GM12878 (cell line): Measurements from ENCODE around the gene B3GAT1. TPM values are rescaled to one million over a fixed set of nuclear protein-coding genes. Genes with fewer than 3 reads are reported as not detected.

Experiments used
- ATAC-seq: fragments of 200-7000 bp; cut with Tn5 transposase; 3 replicates; pipeline ENCODE4 v1.9.1; 2020; ENCODE audit warnings: mild to moderate bottlenecking, moderate library complexity
- BruUV-seq: library from RNA; stranded (reverse); fragments of 400-500 nt; replicated peaks from 2 replicates; lab custom pipeline; 2021; lab: Mats Ljungman, UMichigan
- CTCF ChIA-PET: fragments of 300-600 bp; sonication (Branson Sonifier 250); formaldehyde crosslinking; extraction: SDS; loops from one replicate; lab custom pipeline; 2021; ENCODE audit warnings: inconsistent platforms; lab: Yijun Ruan, JAX
- POLR2A ChIA-PET: fragments of 350-600 bp; formaldehyde crosslinking; extraction: SDS; loops from one replicate; lab custom pipeline; 2021; ENCODE audit warnings: inconsistent platforms; lab: Charles Lee
- RAD21 ChIA-PET: fragments of 300-600 bp; sonication (Branson Sonifier 250); formaldehyde crosslinking; loops from one replicate; lab custom pipeline; 2023; ENCODE audit warnings: antibody characterized with exemption; ENCODE audit not compliant: unreplicated experiment; lab: Charles Lee
- SMC1A ChIA-PET: fragments of 300-600 bp; sonication (Branson Sonifier 250); formaldehyde crosslinking; loops from one replicate; lab custom pipeline; 2023; ENCODE audit not compliant: unreplicated experiment, uncharacterized antibody; lab: Charles Lee
- DNase-seq: peaks from one replicate; pipeline ENCODE4 v3.0.0-alpha.2; 2011; ENCODE audit warnings: low read depth, low spot score
- FAIRE-seq: peaks from 3 replicates; lab custom pipeline; 2011; peaks lifted over from hg19 to GRCh38; lab: Jason Lieb, UNC
- H2AFZ ChIP-seq: 2 replicates; pipeline ENCODE4 v1.6.0; 2011; ENCODE audit warnings: low read depth, low read length, control low read depth; ENCODE audit not compliant: control insufficient read depth
- H3K27ac ChIP-seq: 2 replicates; pipeline ENCODE4 v1.5.1; 2011; ENCODE audit warnings: control low read depth; ENCODE audit not compliant: control insufficient read depth, insufficient read depth
- H3K27me3 ChIP-seq, 2 experiments: replicated peaks in 1 of 2; 2 replicates each; pipeline versions ENCODE4 v1.6.0 to v1.6.1; 2011; ENCODE audit warnings: low read length in 1 of 2; ENCODE audit not compliant: control insufficient read depth in 2 of 2, insufficient read depth in 2 of 2
- H3K36me3 ChIP-seq, 2 experiments: 2 replicates each; pipeline ENCODE4 v1.5.1; 2011; ENCODE audit warnings: low read length in 1 of 2; ENCODE audit not compliant: control insufficient read depth in 2 of 2, insufficient read depth in 2 of 2
- H3K4me1 ChIP-seq: 2 replicates; pipeline ENCODE4 v1.6.1; 2011; ENCODE audit warnings: mild to moderate bottlenecking, low read length, moderate library complexity, mixed read lengths; ENCODE audit not compliant: control insufficient read depth, insufficient read depth
- H3K4me2 ChIP-seq: 2 replicates; pipeline ENCODE4 v1.6.0; 2011; ENCODE audit warnings: control low read depth; ENCODE audit not compliant: control insufficient read depth, insufficient read depth
- H3K4me3 ChIP-seq: fragments of 200-600 bp; sonication (generic); 2 replicates; pipeline ENCODE4 v1.5.1; 2016
- H3K79me2 ChIP-seq: 2 replicates; pipeline ENCODE4 v1.6.0; 2011; ENCODE audit warnings: low read length; ENCODE audit not compliant: control insufficient read depth, insufficient read depth
- H3K9ac ChIP-seq: 2 replicates; pipeline ENCODE4 v1.8.0; 2011; ENCODE audit warnings: low read length, control low read depth, mixed read lengths; ENCODE audit not compliant: control insufficient read depth, insufficient read depth
- H3K9me3 ChIP-seq: replicated peaks from 3 replicates; pipeline ENCODE4 v1.5.1; 2011; ENCODE audit warnings: mild to moderate bottlenecking, low read length; ENCODE audit not compliant: control insufficient read depth, insufficient read depth
- H4K20me1 ChIP-seq: 2 replicates; pipeline ENCODE4 v1.6.0; 2011; ENCODE audit not compliant: control insufficient read depth, insufficient read depth
- NBN ChIP-seq: fragments of 450-650 bp; IDR thresholded peaks from 2 replicates; pipeline ENCODE4 v1.6.1; 2016
- NR2F1 ChIP-seq: fragments of 450-650 bp; conservative IDR thresholded peaks from 2 replicates; pipeline ENCODE4 v1.6.1; 2017; ENCODE audit warnings: mild to moderate bottlenecking
- POU2F2 ChIP-seq: IDR thresholded peaks from 3 replicates; pipeline ENCODE4 v1.6.1; 2011; ENCODE audit warnings: low read depth, mild to moderate bottlenecking, low read length, borderline replicate concordance
- SMAD5 ChIP-seq: IDR thresholded peaks from 2 replicates; pipeline ENCODE4 v1.6.1; 2016; ENCODE audit warnings: antibody characterized with exemption, low read depth
- STAT3 ChIP-seq: IDR thresholded peaks from 2 replicates; pipeline ENCODE4 v1.6.1; 2011; ENCODE audit warnings: low read depth, low read length, improper control_type of control experiment
- ZBTB11 ChIP-seq: fragments of 450-650 bp; formaldehyde crosslinking; IDR thresholded peaks from 2 replicates; pipeline ENCODE4 v1.5.0; 2022; ENCODE audit warnings: mild to moderate bottlenecking, missing genetic modification characterization
- ZNF687 ChIP-seq: fragments of 450-650 bp; IDR thresholded peaks from 2 replicates; pipeline ENCODE4 v1.6.1; 2017; ENCODE audit warnings: mild to moderate bottlenecking, moderate library complexity
- ZSCAN29 ChIP-seq: fragments of 450-650 bp; IDR thresholded peaks from 2 replicates; pipeline ENCODE4 v1.6.1; 2017; ENCODE audit warnings: mild to moderate bottlenecking, moderate library complexity
- WGBS: methylation state at CpG from one replicate; pipeline ENCODE4 v1.1.6; 2016; ENCODE audit warnings: low lambda C conversion rate; ENCODE audit not compliant: insufficient replicate concordance, insufficient coverage; ENCODE audit errors: missing lambda C conversion rate; 5-methylcytosine and 5-hydroxymethylcytosine counted together
- in situ Hi-C: fragments of 300-500 bp; cut with MboI; formaldehyde crosslinking; loops from 9 replicates; pipeline ENCODE4 v1.14.3; 2018; ENCODE audit warnings: mixed read lengths
- intact Hi-C: fragments of 100-400 bp; cut with micrococcal nuclease; formaldehyde crosslinking; loops from one replicate; pipeline ENCODE4 v1.14.2; 2022; ENCODE audit not compliant: unreplicated experiment
- polyA plus RNA-seq, 11 experiments: library from polyadenylated mRNA; depleted of rRNA in 4 of 11; unstranded in 6 of 11; stranded (reverse) in 5 of 11; fragments of >200 nt; fragmentation: Nextera tagmentation in 4 of 11; fragmentation: Illumina TruSeq in 1 of 11; extraction: Ambion mirVana in 4 of 11; extraction: Trizol in 1 of 11; gene quantifications; 1 replicate in 1 of 11; 2 replicates in 10 of 11; pipeline versions ENCODE4 v1.2.1 to v1.2.3, GENCODE V29; 2011 to 2016; ENCODE audit warnings: inconsistent platforms in 2 of 11, missing spikeins in 2 of 11, low read depth in 1 of 11
- total RNA-seq, 4 experiments: library from RNA; depleted of rRNA in 3 of 4; stranded (reverse); fragments of >200 nt in 3 of 4; fragmentation: Illumina TruSeq in 1 of 4; extraction: Trizol in 1 of 4; gene quantifications; 2 replicates each; pipeline versions ENCODE4 v1.2.1 to v1.2.3, GENCODE V29; 2013 to 2021
- TF ChIP-seq, protein P1 (sequence below): fragments of 450-650 bp; IDR thresholded peaks from 2 replicates; pipeline ENCODE4 v1.6.1; 2017; ENCODE audit warnings: mild to moderate bottlenecking, moderate library complexity
- TF ChIP-seq, protein P2 (sequence below): fragments of 450-650 bp; IDR thresholded peaks from 2 replicates; pipeline ENCODE4 v1.6.1; 2017; ENCODE audit warnings: borderline replicate concordance

Gene B3GAT1
- total and polyA plus RNA-seq, 10 of the 15 experiments (the other 5 are each of a cell fraction or from before 2014, with no cell fraction given) = 0.05 TPM; not detected in 9

GRCh38 chr11:134413826-134414731, 2.0 kb upstream of the B3GAT1 start:
- H3K36me3 ChIP-seq = no peaks in the 10 kb centered on the region
- H4K20me1 ChIP-seq = no peaks in the 10 kb centered on the region
- FAIRE-seq (no peak), ATAC-seq (no peak), DNase-seq (no peak)
- no peak overlapping the region for H3K4me2 ChIP-seq
- no peak overlapping the region for H3K4me3 ChIP-seq
- no peaks in the 10 kb centered on the region for H3K9me3 ChIP-seq
- ChIA-PET CTCF (no interaction called here), RAD21 (no interaction called here), POLR2A (no interaction called here), SMC1A (no interaction called here)
- no peaks in the 10 kb centered on the region for H3K79me2 ChIP-seq
- 20% methylated on average over 18 of the region's 18 CpGs for WGBS
- intact Hi-C loops = no loop called here
- no peak overlapping the region for H3K9ac ChIP-seq
- H3K27me3 ChIP-seq = peaks cover 9 to 11% of the 10 kb centered on the region in 2 experiments; a peak in 3 of 4 replicates
- in situ Hi-C loops = no loop called here
- no peaks in the 10 kb centered on the region for H3K4me1 ChIP-seq
- H2AFZ ChIP-seq = no peak overlapping the region
- H3K27ac ChIP-seq = no peak overlapping the region
- no TSS peak for BruUV-seq
- TF ChIP-seq NR2F1 = no peak
- no peak for TF ChIP-seq POU2F2
- TF ChIP-seq, protein P1, sequence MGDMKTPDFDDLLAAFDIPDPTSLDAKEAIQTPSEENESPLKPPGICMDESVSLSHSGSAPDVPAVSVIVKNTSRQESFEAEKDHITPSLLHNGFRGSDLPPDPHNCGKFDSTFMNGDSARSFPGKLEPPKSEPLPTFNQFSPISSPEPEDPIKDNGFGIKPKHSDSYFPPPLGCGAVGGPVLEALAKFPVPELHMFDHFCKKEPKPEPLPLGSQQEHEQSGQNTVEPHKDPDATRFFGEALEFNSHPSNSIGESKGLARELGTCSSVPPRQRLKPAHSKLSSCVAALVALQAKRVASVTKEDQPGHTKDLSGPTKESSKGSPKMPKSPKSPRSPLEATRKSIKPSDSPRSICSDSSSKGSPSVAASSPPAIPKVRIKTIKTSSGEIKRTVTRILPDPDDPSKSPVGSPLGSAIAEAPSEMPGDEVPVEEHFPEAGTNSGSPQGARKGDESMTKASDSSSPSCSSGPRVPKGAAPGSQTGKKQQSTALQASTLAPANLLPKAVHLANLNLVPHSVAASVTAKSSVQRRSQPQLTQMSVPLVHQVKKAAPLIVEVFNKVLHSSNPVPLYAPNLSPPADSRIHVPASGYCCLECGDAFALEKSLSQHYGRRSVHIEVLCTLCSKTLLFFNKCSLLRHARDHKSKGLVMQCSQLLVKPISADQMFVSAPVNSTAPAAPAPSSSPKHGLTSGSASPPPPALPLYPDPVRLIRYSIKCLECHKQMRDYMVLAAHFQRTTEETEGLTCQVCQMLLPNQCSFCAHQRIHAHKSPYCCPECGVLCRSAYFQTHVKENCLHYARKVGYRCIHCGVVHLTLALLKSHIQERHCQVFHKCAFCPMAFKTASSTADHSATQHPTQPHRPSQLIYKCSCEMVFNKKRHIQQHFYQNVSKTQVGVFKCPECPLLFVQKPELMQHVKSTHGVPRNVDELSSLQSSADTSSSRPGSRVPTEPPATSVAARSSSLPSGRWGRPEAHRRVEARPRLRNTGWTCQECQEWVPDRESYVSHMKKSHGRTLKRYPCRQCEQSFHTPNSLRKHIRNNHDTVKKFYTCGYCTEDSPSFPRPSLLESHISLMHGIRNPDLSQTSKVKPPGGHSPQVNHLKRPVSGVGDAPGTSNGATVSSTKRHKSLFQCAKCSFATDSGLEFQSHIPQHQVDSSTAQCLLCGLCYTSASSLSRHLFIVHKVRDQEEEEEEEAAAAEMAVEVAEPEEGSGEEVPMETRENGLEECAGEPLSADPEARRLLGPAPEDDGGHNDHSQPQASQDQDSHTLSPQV = no peak
- no peak for TF ChIP-seq ZSCAN29
- no peak for TF ChIP-seq STAT3
- no peak for TF ChIP-seq NBN
- no peak for TF ChIP-seq ZBTB11
- TF ChIP-seq, protein P2, sequence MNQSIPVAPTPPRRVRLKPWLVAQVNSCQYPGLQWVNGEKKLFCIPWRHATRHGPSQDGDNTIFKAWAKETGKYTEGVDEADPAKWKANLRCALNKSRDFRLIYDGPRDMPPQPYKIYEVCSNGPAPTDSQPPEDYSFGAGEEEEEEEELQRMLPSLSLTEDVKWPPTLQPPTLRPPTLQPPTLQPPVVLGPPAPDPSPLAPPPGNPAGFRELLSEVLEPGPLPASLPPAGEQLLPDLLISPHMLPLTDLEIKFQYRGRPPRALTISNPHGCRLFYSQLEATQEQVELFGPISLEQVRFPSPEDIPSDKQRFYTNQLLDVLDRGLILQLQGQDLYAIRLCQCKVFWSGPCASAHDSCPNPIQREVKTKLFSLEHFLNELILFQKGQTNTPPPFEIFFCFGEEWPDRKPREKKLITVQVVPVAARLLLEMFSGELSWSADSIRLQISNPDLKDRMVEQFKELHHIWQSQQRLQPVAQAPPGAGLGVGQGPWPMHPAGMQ = no peak
- no peak for TF ChIP-seq ZNF687
- no peak for TF ChIP-seq SMAD5
